Measurements from ENCODE around the gene HOXB7.
A peak's percentile ranks its signal among the peaks of the same experiment; 100 is the strongest.

GRCh38 chr17:48577946-48578615 lies 32.7 kb downstream of the HOXB7 start, which contains the start of gene HOXB4:
- peak; percentile 45 for TF ChIP-seq POLR2A (IDR thresholded peaks at IDR 0.05; ENCODE audit: low read length)
- TF ChIP-seq GATA1 (IDR thresholded peaks at IDR 0.05; ENCODE audit: low read depth, low read length): no peak
